Loucy (cell line): Measurements from ENCODE around the gene TECTB.

Experiments
- H2AFZ ChIP-seq: fragments of 200-600 bp; sonication (generic); 2 replicates; pipeline ENCODE4 v1.6.0; 2016; ENCODE audit warnings: antibody characterized with exemption, mild to moderate bottlenecking, low read length, moderate library complexity
- H3F3A ChIP-seq: fragments of 200-600 bp; 2 replicates; pipeline ENCODE4 v1.6.0; 2016; ENCODE audit warnings: antibody characterized with exemption, low read depth, mild to moderate bottlenecking
- H3K27me3 ChIP-seq: fragments of 200-600 bp; sonication (generic); 2 replicates; pipeline ENCODE4 v1.6.1; 2014; ENCODE audit warnings: low read length, mild to moderate bottlenecking; ENCODE audit not compliant: insufficient read depth, poor library complexity, severe bottlenecking
- H3K36me3 ChIP-seq: fragments of 200-600 bp; sonication (generic); 2 replicates; pipeline ENCODE4 v1.6.1; 2016; ENCODE audit warnings: low read length; ENCODE audit not compliant: insufficient read depth
- H3K4me1 ChIP-seq: fragments of 200-600 bp; sonication (generic); 2 replicates; pipeline ENCODE4 v1.5.1; 2014; ENCODE audit warnings: low read length, mild to moderate bottlenecking; ENCODE audit not compliant: insufficient read depth, poor library complexity, severe bottlenecking
- H3K4me2 ChIP-seq: fragments of 200-600 bp; sonication (generic); 2 replicates; pipeline ENCODE4 v1.6.0; 2014; ENCODE audit warnings: antibody characterized with exemption, low read length, low read depth, mild to moderate bottlenecking; ENCODE audit not compliant: poor library complexity, severe bottlenecking
- H3K4me3 ChIP-seq: fragments of 200-600 bp; sonication (generic); 2 replicates; pipeline ENCODE4 v1.5.1; 2014; ENCODE audit warnings: low read length, mild to moderate bottlenecking, mixed read lengths; ENCODE audit not compliant: poor library complexity, severe bottlenecking
- H3K79me2 ChIP-seq: fragments of 200-600 bp; sonication (generic); 2 replicates; pipeline ENCODE4 v1.6.1; 2014; ENCODE audit warnings: low read length; ENCODE audit not compliant: insufficient read depth
- H3K9ac ChIP-seq: fragments of 200-600 bp; sonication (generic); 2 replicates; pipeline ENCODE4 v1.6.0; 2014; ENCODE audit warnings: mild to moderate bottlenecking, low read depth, low read length, moderate library complexity; ENCODE audit not compliant: poor library complexity, severe bottlenecking
- H3K9me2 ChIP-seq: fragments of 200-600 bp; sonication (generic); replicated peaks from 2 replicates; pipeline ENCODE4 v1.6.1; 2016; ENCODE audit warnings: low read depth, low read length, mixed read lengths
- H3K9me3 ChIP-seq: fragments of 200-600 bp; sonication (generic); 2 replicates; pipeline ENCODE4 v1.6.1; 2014; ENCODE audit warnings: mild to moderate bottlenecking, antibody characterized with exemption, low read length, low read depth; ENCODE audit not compliant: insufficient read depth
- H4K20me1 ChIP-seq: fragments of 200-600 bp; sonication (generic); 2 replicates; pipeline ENCODE4 v1.6.0; 2014; ENCODE audit warnings: antibody characterized with exemption, low read length, mild to moderate bottlenecking; ENCODE audit not compliant: insufficient read depth, poor library complexity, severe bottlenecking
- CTCF ChIP-seq: fragments of 200-600 bp; sonication (generic); conservative IDR thresholded peaks from 2 replicates; pipeline ENCODE4 v1.5.1; 2014; ENCODE audit warnings: mild to moderate bottlenecking, antibody characterized with exemption, low read length
- EZH2phosphoT487 ChIP-seq: fragments of 200-600 bp; IDR thresholded peaks from 2 replicates; pipeline ENCODE4 v1.6.1; 2018; ENCODE audit warnings: antibody characterized with exemption, mild to moderate bottlenecking, moderate library complexity, borderline replicate concordance

Gene TECTB

GRCh38 chr10:112308125-112308502 lies 24.9 kb downstream of the TECTB start:
- H3K4me1 ChIP-seq, result no peaks in the 10 kb centered on the region
- TF ChIP-seq CTCF (peak; percentile 8; the same call in 1 of the 2 replicates), EZH2phosphoT487 (no peak)
- no peaks in the 10 kb centered on the region for H3K9me2 ChIP-seq
- H3K36me3 ChIP-seq, result no peaks in the 10 kb centered on the region
- H3K9me3 ChIP-seq, result no peaks in the 10 kb centered on the region
- H2AFZ ChIP-seq, result no peak overlapping the region
- no peaks in the 10 kb centered on the region for H3K27me3 ChIP-seq
- no peak overlapping the region for H3K4me2 ChIP-seq
- H3F3A ChIP-seq, result no peaks in the 10 kb centered on the region
- H3K79me2 ChIP-seq, result no peaks in the 10 kb centered on the region
- H3K9ac ChIP-seq, result no peak overlapping the region
- H3K4me3 ChIP-seq, result no peak overlapping the region
- no peaks in the 10 kb centered on the region for H4K20me1 ChIP-seq

- H2AFZ ChIP-seq, result no peak overlapping the region
- no peaks in the 10 kb centered on the region for H3K9me2 ChIP-seq
- no peak overlapping the region for H3K4me3 ChIP-seq
- no peak overlapping the region for H3K9ac ChIP-seq
- no peaks in the 10 kb centered on the region for H3K79me2 ChIP-seq
- H3K4me1 ChIP-seq, result no peaks in the 10 kb centered on the region
- H3K9me3 ChIP-seq, result no peaks in the 10 kb centered on the region
- no peaks in the 10 kb centered on the region for H3F3A ChIP-seq
- H3K27me3 ChIP-seq, result no peaks in the 10 kb centered on the region
- TF ChIP-seq EZH2phosphoT487, result no peak
- TF ChIP-seq CTCF, result no peak
- H3K36me3 ChIP-seq, result no peaks in the 10 kb centered on the region
- H4K20me1 ChIP-seq, result no peaks in the 10 kb centered on the region
- H3K4me2 ChIP-seq, result no peak overlapping the region
Measured at GRCh38 chr10:112311481-112311880, 28.3 kb downstream of the TECTB start.

- H3F3A ChIP-seq, result no peaks in the 10 kb centered on the region
- H3K9me2 ChIP-seq, result no peaks in the 10 kb centered on the region
- no peak overlapping the region for H2AFZ ChIP-seq
- no peak overlapping the region for H3K4me2 ChIP-seq
- no peak for TF ChIP-seq EZH2phosphoT487
- TF ChIP-seq CTCF, result no peak
- no peak overlapping the region for H3K4me3 ChIP-seq
- no peaks in the 10 kb centered on the region for H3K4me1 ChIP-seq
- no peaks in the 10 kb centered on the region for H3K27me3 ChIP-seq
- H3K9ac ChIP-seq, result no peak overlapping the region
- H3K79me2 ChIP-seq, result no peaks in the 10 kb centered on the region
- H3K9me3 ChIP-seq, result no peaks in the 10 kb centered on the region
- no peaks in the 10 kb centered on the region for H3K36me3 ChIP-seq
- no peaks in the 10 kb centered on the region for H4K20me1 ChIP-seq
Measured at GRCh38 chr10:112313234-112313633, 30.0 kb downstream of the TECTB start.
